Osteoblast (primary cell): ENCODE results near the gene RALGDS. TPM values are rescaled to one million over a fixed set of nuclear protein-coding genes. Genes with fewer than 3 reads are reported as not detected.

Experiments
- DNase-seq: peaks from one replicate; pipeline ENCODE4 v3.0.0; 2011; ENCODE audit warnings: low spot score, mixed read lengths; ENCODE audit not compliant: insufficient read length; ENCODE audit errors: missing footprints
- H2AFZ ChIP-seq: 2 replicates; pipeline ENCODE4 v1.6.0; 2011; ENCODE audit warnings: mild to moderate bottlenecking, low read length
- H3K27ac ChIP-seq: 2 replicates; pipeline ENCODE4 v1.5.1; 2011; ENCODE audit warnings: mild to moderate bottlenecking, low read depth, low read length, moderate library complexity
- H3K27me3 ChIP-seq: 2 replicates; pipeline ENCODE4 v1.6.0; 2012; ENCODE audit warnings: mild to moderate bottlenecking, control low read depth, inconsistent platforms, low read length, moderate library complexity; ENCODE audit not compliant: insufficient read depth
- H3K36me3 ChIP-seq: 2 replicates; pipeline ENCODE4 v1.5.1; 2011; ENCODE audit warnings: mild to moderate bottlenecking, low read length, control low read depth, moderate library complexity; ENCODE audit not compliant: insufficient read depth
- H3K4me1 ChIP-seq: 2 replicates; pipeline ENCODE4 v1.5.1; 2011; ENCODE audit warnings: mild to moderate bottlenecking, low read length, control low read depth, moderate library complexity; ENCODE audit not compliant: insufficient read depth
- H3K4me2 ChIP-seq: 2 replicates; pipeline ENCODE4 v1.6.0; 2011; ENCODE audit warnings: mild to moderate bottlenecking, low read length; ENCODE audit not compliant: insufficient read depth
- H3K4me3 ChIP-seq: fragments of 200-600 bp; sonication (generic); 3 replicates; pipeline ENCODE4 v1.5.1; 2012; ENCODE audit warnings: mild to moderate bottlenecking, low read length, inconsistent platforms; ENCODE audit not compliant: insufficient read depth
- H3K79me2 ChIP-seq: 2 replicates; pipeline ENCODE4 v1.6.0; 2012; ENCODE audit warnings: mild to moderate bottlenecking, low read length, control low read depth, inconsistent platforms; ENCODE audit not compliant: insufficient read depth
- H3K9me3 ChIP-seq: 2 replicates; pipeline ENCODE4 v1.5.1; 2011; ENCODE audit warnings: low read depth, low read length, control low read depth
- H4K20me1 ChIP-seq: 2 replicates; pipeline ENCODE4 v1.6.0; 2012; ENCODE audit warnings: mild to moderate bottlenecking, low read length, control low read depth; ENCODE audit not compliant: insufficient read depth
- total RNA-seq: library from RNA; depleted of rRNA; stranded (reverse); fragments of >200 nt; gene quantifications from 2 replicates; pipeline ENCODE4 v1.2.3, GENCODE V29; 2012
- TF ChIP-seq, protein P1 (sequence below): IDR thresholded peaks from 2 replicates; pipeline ENCODE4 v1.5.1; 2011; ENCODE audit warnings: mild to moderate bottlenecking, low read depth, low read length, moderate library complexity; ENCODE audit errors: extremely low read depth

RALGDS gene
- total RNA-seq, 1 donor: 11.2 TPM

DNA sequence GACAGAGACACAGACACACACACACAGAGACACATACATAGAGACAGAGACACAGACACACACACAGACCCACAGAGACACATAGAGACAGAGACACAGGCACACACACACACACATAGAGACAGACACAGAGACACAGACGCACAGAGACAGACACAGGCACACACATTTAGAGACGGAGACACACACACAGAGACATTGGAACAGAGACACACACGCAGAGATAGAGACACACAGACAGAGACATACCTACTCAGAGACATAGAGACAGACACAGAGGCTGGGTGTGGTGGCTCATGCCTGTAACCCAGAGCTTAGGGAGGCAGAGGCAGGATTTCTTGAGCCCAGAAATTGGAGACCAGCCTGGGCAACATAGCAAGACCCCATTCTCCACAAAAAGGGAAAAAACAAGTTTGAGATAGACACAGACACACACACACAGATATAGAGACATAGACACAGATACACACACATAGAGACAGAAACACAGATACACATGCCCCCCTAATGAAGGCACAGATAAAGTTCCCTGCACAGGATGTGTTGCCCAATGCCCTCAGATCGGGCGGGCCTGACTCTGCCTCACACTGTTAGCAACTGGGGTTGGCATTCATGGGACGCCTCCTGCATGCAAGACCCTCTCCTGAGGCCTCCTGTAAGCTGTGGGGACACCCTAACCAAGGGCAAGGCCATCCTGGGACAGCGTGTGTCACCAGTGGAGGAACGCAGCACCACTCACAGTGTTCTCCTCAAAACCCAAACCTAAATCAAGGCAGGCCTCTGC, 3.3 kb upstream of the RALGDS start:
- H3K4me3 ChIP-seq: no peak overlapping the region
- no peak overlapping the region for H3K4me2 ChIP-seq
- no peak overlapping the region for H3K27ac ChIP-seq
- H3K27me3 ChIP-seq: peaks cover 10% of the 10 kb centered on the region
- no peak overlapping the region for H2AFZ ChIP-seq
- H3K36me3 ChIP-seq: no peaks in the 10 kb centered on the region
- TF ChIP-seq, protein P1, sequence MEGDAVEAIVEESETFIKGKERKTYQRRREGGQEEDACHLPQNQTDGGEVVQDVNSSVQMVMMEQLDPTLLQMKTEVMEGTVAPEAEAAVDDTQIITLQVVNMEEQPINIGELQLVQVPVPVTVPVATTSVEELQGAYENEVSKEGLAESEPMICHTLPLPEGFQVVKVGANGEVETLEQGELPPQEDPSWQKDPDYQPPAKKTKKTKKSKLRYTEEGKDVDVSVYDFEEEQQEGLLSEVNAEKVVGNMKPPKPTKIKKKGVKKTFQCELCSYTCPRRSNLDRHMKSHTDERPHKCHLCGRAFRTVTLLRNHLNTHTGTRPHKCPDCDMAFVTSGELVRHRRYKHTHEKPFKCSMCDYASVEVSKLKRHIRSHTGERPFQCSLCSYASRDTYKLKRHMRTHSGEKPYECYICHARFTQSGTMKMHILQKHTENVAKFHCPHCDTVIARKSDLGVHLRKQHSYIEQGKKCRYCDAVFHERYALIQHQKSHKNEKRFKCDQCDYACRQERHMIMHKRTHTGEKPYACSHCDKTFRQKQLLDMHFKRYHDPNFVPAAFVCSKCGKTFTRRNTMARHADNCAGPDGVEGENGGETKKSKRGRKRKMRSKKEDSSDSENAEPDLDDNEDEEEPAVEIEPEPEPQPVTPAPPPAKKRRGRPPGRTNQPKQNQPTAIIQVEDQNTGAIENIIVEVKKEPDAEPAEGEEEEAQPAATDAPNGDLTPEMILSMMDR: no peak
- DNase-seq: no peak
- H4K20me1 ChIP-seq: peaks cover 59% of the 10 kb centered on the region
- no peaks in the 10 kb centered on the region for H3K79me2 ChIP-seq
- H3K9me3 ChIP-seq: no peaks in the 10 kb centered on the region
- H3K4me1 ChIP-seq: peaks cover 39% of the 10 kb centered on the region

DNA sequence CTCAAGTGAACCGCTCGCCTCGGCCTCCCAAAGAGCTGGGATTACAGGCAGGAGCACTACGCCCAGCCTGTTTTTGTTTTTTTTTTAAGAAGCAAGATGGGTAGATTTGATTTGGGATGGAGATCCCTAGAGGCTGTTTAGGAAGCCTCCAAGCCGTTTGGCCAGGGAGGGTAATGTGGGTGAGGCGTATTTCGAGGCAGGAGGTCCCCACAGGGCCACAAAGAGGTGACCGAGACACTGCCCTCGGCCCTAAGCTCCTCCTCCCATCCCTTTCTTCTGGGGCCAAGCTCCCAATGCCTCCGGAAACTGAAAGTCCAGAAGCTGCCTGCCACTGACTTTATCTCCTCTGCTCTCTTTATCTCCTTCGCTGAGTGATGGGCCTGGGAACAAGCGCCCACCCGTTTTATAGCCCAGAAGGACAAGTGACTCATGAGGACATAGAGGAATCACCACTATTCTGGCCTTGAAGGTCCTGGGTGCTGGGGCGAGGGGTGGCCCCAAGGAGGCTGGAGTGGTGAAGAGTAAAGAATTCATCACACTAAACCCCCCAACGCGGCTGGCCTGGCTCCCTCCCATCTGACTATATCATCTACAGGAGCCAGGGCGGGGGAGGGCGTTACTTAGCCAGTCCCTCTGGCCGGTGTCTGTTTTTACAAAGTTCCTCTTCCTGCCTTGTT, 2.0 kb upstream of the RALGDS start:
- Histone ChIP-seq H3K27me3 (peaks cover 7% of the 10 kb centered on the region), H4K20me1 (peaks cover 60% of the 10 kb centered on the region), H3K27ac (no peak overlapping the region), H3K36me3 (no peaks in the 10 kb centered on the region), H3K4me2 (peak overlapping the region; percentile 31), H3K4me1 (peaks cover 43% of the 10 kb centered on the region), H3K79me2 (no peaks in the 10 kb centered on the region), H2AFZ (no peak overlapping the region), H3K9me3 (no peaks in the 10 kb centered on the region), H3K4me3 (no peak overlapping the region)
- DNase-seq: peak; percentile 94
- TF ChIP-seq, protein P1: no peak

DNA sequence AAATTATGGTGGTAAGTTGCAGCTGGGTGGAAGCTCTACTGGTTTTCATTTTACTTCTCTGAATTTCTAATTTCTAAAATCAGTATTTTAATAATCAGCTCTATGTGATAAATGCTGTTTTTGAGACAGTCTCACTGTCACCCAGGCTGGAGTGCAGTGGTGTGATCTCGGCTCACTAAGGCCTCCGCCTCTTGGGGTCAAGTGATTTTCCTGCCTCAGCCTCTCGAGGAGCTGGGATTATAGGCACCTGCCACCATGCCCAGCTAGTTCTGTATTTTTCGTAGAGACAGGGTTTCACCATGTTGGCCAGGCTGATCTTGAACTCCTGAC, 1.5 kb upstream of the RALGDS start:
- H2AFZ ChIP-seq: no peak overlapping the region
- no peak overlapping the region for H3K4me3 ChIP-seq
- H3K4me2 ChIP-seq: no peak overlapping the region
- peaks cover 60% of the 10 kb centered on the region for H4K20me1 ChIP-seq
- no peaks in the 10 kb centered on the region for H3K36me3 ChIP-seq
- no peaks in the 10 kb centered on the region for H3K9me3 ChIP-seq
- H3K27ac ChIP-seq: no peak overlapping the region
- no peak for DNase-seq
- H3K79me2 ChIP-seq: no peaks in the 10 kb centered on the region
- H3K27me3 ChIP-seq: peaks cover 7% of the 10 kb centered on the region
- TF ChIP-seq, protein P1: no peak
- H3K4me1 ChIP-seq: peaks cover 43% of the 10 kb centered on the region

- H3K79me2 ChIP-seq: no peaks in the 10 kb centered on the region
- H3K27ac ChIP-seq: no peak overlapping the region
- no peaks in the 10 kb centered on the region for H3K36me3 ChIP-seq
- no peak for DNase-seq
- H3K4me1 ChIP-seq: peaks cover 41% of the 10 kb centered on the region
- peaks cover 60% of the 10 kb centered on the region for H4K20me1 ChIP-seq
- no peak overlapping the region for H3K4me3 ChIP-seq
- no peaks in the 10 kb centered on the region for H3K9me3 ChIP-seq
- TF ChIP-seq, protein P1: no peak
- peaks cover 7% of the 10 kb centered on the region for H3K27me3 ChIP-seq
- no peak overlapping the region for H2AFZ ChIP-seq
- H3K4me2 ChIP-seq: no peak overlapping the region
These were observed 993 bp upstream of the RALGDS start for GRCh38 chr9:133121915-133122550.
